Measurements from ENCODE around the gene LRCH1. TPM values are rescaled to one million over a fixed set of nuclear protein-coding genes. Genes with fewer than 3 reads are reported as not detected.

LRCH1 gene
- total RNA-seq, 2 experiments from 2014 or later, result 16.7 to 27.8 TPM

GRCh38 chr13:46797501-46798237, 244.7 kb downstream of the LRCH1 start:
- no peaks in the 10 kb centered on the region for H4K20me1 ChIP-seq (ENCODE audit: insufficient read depth, low read length)
- ChIA-PET POLR2A (interaction anchor here (0.7 to 0.8 kb wide), 2 partner anchors 12 to 1269 kb away, joined by 3 read pairs; no protein-coding TSS in a partner anchor), CTCF (ENCODE audit: unreplicated experiment) (no interaction called here)
- H3K4me3 ChIP-seq (ENCODE audit: low read depth, low read length, poor library complexity, severe bottlenecking), result peak overlapping the region; percentile 71
- H3K9me3 ChIP-seq (ENCODE audit: low read length), result no peaks in the 10 kb centered on the region
- peak overlapping the region; percentile 69 for H3K4me2 ChIP-seq (ENCODE audit: low read length)
- no peaks in the 10 kb centered on the region for H3K9me2 ChIP-seq (ENCODE audit: insufficient read depth, low read length)
- BruUV-seq (replicated peaks), result no TSS peak
- H2AFZ ChIP-seq (ENCODE audit: low read length), result peak overlapping the region; percentile 91
- intact Hi-C loops (cut with micrococcal nuclease; ENCODE audit: unreplicated experiment), result no loop called here
- no peak for DNase-seq (ENCODE audit: low spot score)
- H3K27ac ChIP-seq (ENCODE audit: low read depth, low read length, poor library complexity, severe bottlenecking), result no peak overlapping the region
- H3K36me3 ChIP-seq (ENCODE audit: insufficient read depth, low read length), result no peaks in the 10 kb centered on the region
- peaks cover 14% of the 10 kb centered on the region; the same call in 1 of the 2 replicates for H3K79me2 ChIP-seq (ENCODE audit: insufficient read depth, low read depth, low read length)
- peaks cover 17% of the 10 kb centered on the region for H3K4me1 ChIP-seq (ENCODE audit: insufficient read depth, low read length, poor library complexity, severe bottlenecking)
- TF ChIP-seq EZH2phosphoT487 (IDR thresholded peaks at IDR 0.05; ENCODE audit: borderline replicate concordance, low read depth, low read length), result no peak
- TF ChIP-seq, protein P1, sequence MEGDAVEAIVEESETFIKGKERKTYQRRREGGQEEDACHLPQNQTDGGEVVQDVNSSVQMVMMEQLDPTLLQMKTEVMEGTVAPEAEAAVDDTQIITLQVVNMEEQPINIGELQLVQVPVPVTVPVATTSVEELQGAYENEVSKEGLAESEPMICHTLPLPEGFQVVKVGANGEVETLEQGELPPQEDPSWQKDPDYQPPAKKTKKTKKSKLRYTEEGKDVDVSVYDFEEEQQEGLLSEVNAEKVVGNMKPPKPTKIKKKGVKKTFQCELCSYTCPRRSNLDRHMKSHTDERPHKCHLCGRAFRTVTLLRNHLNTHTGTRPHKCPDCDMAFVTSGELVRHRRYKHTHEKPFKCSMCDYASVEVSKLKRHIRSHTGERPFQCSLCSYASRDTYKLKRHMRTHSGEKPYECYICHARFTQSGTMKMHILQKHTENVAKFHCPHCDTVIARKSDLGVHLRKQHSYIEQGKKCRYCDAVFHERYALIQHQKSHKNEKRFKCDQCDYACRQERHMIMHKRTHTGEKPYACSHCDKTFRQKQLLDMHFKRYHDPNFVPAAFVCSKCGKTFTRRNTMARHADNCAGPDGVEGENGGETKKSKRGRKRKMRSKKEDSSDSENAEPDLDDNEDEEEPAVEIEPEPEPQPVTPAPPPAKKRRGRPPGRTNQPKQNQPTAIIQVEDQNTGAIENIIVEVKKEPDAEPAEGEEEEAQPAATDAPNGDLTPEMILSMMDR (conservative IDR thresholded peaks at IDR 0.05; ENCODE audit: low read length), result no peak

- no peak for TF ChIP-seq EZH2phosphoT487 (IDR thresholded peaks at IDR 0.05; ENCODE audit: borderline replicate concordance, low read depth, low read length)
- TF ChIP-seq, protein P1 (conservative IDR thresholded peaks at IDR 0.05; ENCODE audit: low read length), result no peak
- intact Hi-C loops (cut with micrococcal nuclease; ENCODE audit: unreplicated experiment), result no loop called here
- no peak for DNase-seq (ENCODE audit: low spot score)
- Histone ChIP-seq H3K9me2 (ENCODE audit: insufficient read depth, low read length) (no peaks in the 10 kb centered on the region), H4K20me1 (ENCODE audit: insufficient read depth, low read length) (no peaks in the 10 kb centered on the region), H3K79me2 (ENCODE audit: insufficient read depth, low read depth, low read length) (peaks cover 14% of the 10 kb centered on the region; the same call in 1 of the 2 replicates), H3K4me3 (ENCODE audit: low read depth, low read length, poor library complexity, severe bottlenecking) (no peak overlapping the region), H3K4me1 (ENCODE audit: insufficient read depth, low read length, poor library complexity, severe bottlenecking) (peaks cover 17% of the 10 kb centered on the region), H3K36me3 (ENCODE audit: insufficient read depth, low read length) (no peaks in the 10 kb centered on the region), H3K4me2 (ENCODE audit: low read length) (no peak overlapping the region), H3K9me3 (ENCODE audit: low read length) (no peaks in the 10 kb centered on the region), H2AFZ (ENCODE audit: low read length) (no peak overlapping the region), H3K27ac (ENCODE audit: low read depth, low read length, poor library complexity, severe bottlenecking) (no peak overlapping the region)
- CTCF ChIA-PET (ENCODE audit: unreplicated experiment), result interaction anchor here (0.6 kb wide), 1 partner anchor 874 kb away, joined by 3 read pairs; no protein-coding TSS in a partner anchor
- POLR2A ChIA-PET, result interaction anchor here (0.6 kb wide), 1 partner anchor 1921 kb away, joined by 4 read pairs; no protein-coding TSS in a partner anchor
- no TSS peak for BruUV-seq (replicated peaks)
These were observed 246.2 kb downstream of the LRCH1 start for GRCh38 chr13:46799139-46799538.

GRCh38 chr13:46801858-46802257, 248.9 kb downstream of the LRCH1 start:
- CTCF ChIA-PET (ENCODE audit: unreplicated experiment), result no interaction called here
- Histone ChIP-seq H3K9me2 (ENCODE audit: insufficient read depth, low read length) (no peaks in the 10 kb centered on the region), H3K79me2 (ENCODE audit: insufficient read depth, low read depth, low read length) (no peaks in the 10 kb centered on the region), H3K4me1 (ENCODE audit: insufficient read depth, low read length, poor library complexity, severe bottlenecking) (peaks cover 10% of the 10 kb centered on the region), H4K20me1 (ENCODE audit: insufficient read depth, low read length) (no peaks in the 10 kb centered on the region), H3K4me3 (ENCODE audit: low read depth, low read length, poor library complexity, severe bottlenecking) (no peak overlapping the region), H2AFZ (ENCODE audit: low read length) (no peak overlapping the region), H3K27ac (ENCODE audit: low read depth, low read length, poor library complexity, severe bottlenecking) (no peak overlapping the region), H3K9me3 (ENCODE audit: low read length) (no peaks in the 10 kb centered on the region), H3K4me2 (ENCODE audit: low read length) (no peak overlapping the region), H3K36me3 (ENCODE audit: insufficient read depth, low read length) (no peaks in the 10 kb centered on the region)
- no TSS peak for BruUV-seq (replicated peaks)
- DNase-seq (ENCODE audit: low spot score), result no peak
- intact Hi-C loops (cut with micrococcal nuclease; ENCODE audit: unreplicated experiment), result no loop called here
- POLR2A ChIA-PET, result interaction anchor here (0.8 kb wide), 1 partner anchor 27 kb away, joined by 3 read pairs; no protein-coding TSS in a partner anchor
- TF ChIP-seq, protein P1 (conservative IDR thresholded peaks at IDR 0.05; ENCODE audit: low read length), result no peak
- no peak for TF ChIP-seq EZH2phosphoT487 (IDR thresholded peaks at IDR 0.05; ENCODE audit: borderline replicate concordance, low read depth, low read length)
